ENCODE data around the gene KRTAP3-3. TPM values are rescaled to one million over a fixed set of nuclear protein-coding genes. Genes with fewer than 3 reads are reported as not detected.

Gene KRTAP3-3
- total RNA-seq, 1 experiment from 2014 or later = not detected

DNA sequence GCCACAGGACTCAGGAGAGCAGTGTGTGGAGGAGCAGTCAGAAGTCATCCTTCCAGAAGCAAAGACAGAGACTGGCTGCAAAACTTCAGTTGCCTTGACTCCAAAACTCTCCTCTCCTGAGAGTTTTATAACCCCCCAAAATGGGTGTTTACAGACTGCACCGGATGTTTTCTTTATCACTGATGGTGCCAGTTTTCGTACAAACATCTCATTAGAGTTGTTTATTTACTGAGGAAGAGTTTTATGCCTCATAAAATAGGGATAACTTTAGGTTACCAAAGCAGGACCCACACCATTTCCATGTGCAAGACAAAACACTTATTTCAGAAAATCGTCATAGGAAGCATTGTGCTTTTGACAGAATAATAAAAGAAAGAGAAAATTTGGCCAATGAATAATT lies 9.7 kb downstream of the KRTAP3-3 start, which contains the start of gene KRT40:
KRT40 (minus strand) TSS at position 101 of the 400 bp plus-strand sequence; CDS start at position 48, 53 bp downstream.
- WGBS (ENCODE audit: extremely low coverage, insufficient read length, low lambda C conversion rate) = no CpG with 5 or more reads among the region's 3 CpGs
- H2BK12ac ChIP-seq (ENCODE audit: insufficient read length, low read depth, low read length) = no peak within 1 kb of the TSS
- no peak within 1 kb of the TSS for H2BK5ac ChIP-seq (ENCODE audit: insufficient read length, low read length)
- no peak within 1 kb of the TSS; a peak in 1 of 7 replicates for H3K27ac Mint-ChIP-seq
- no peaks in the 10 kb centered on the region for H4K20me1 ChIP-seq (ENCODE audit: control insufficient read depth, insufficient read depth, insufficient read length)
- H3K27ac ChIP-seq (ENCODE audit: insufficient read length, low read depth, low read length) = no peak within 1 kb of the TSS
- H3K9ac ChIP-seq (ENCODE audit: extremely low read depth, insufficient read length, low read length) = no peak within 1 kb of the TSS
- no peak within 1 kb of the TSS for H2AFZ ChIP-seq (ENCODE audit: low read length)
- no peak within 1 kb of the TSS for H4K91ac ChIP-seq (ENCODE audit: insufficient read length, low read depth, low read length)
- DNase-seq = no peak
- H3K4me2 ChIP-seq (ENCODE audit: insufficient read depth, insufficient read length, low read length) = no peak within 1 kb of the TSS
- H3K36me3 Mint-ChIP-seq (ENCODE audit: insufficient read depth in 1 of 3, low read depth in 3 of 3) = no peaks in the 10 kb centered on the region
- no peaks in the 10 kb centered on the region for H3K27me3 ChIP-seq (ENCODE audit: insufficient read depth, low read length)
- H3K18ac ChIP-seq (ENCODE audit: insufficient read length, low read depth, low read length) = no peak within 1 kb of the TSS
- H3K4me1 Mint-ChIP-seq = peaks cover 11 to 14% of the 10 kb centered on the region in 2 experiments
- H2AK5ac ChIP-seq (ENCODE audit: insufficient read length, low read length) = no peak within 1 kb of the TSS
- no peaks in the 10 kb centered on the region; the same call in 1 of the 2 replicates for H3K4me1 ChIP-seq (ENCODE audit: insufficient read depth, low read length)
- no peak within 1 kb of the TSS for H2BK120ac ChIP-seq (ENCODE audit: low read depth, low read length, poor library complexity, severe bottlenecking)
- no peaks in the 10 kb centered on the region for H3K9me3 ChIP-seq (ENCODE audit: control insufficient read depth, low read depth, low read length)
- no peak within 1 kb of the TSS for H4K5ac ChIP-seq (ENCODE audit: insufficient read length, low read depth, low read length)
- no peak within 1 kb of the TSS for H3K56ac ChIP-seq (ENCODE audit: insufficient read length, low read depth, low read length)
- H3K4ac ChIP-seq (ENCODE audit: low read depth, low read length) = no peak within 1 kb of the TSS
- no peak within 1 kb of the TSS for H2BK20ac ChIP-seq (ENCODE audit: low read depth, low read length, poor library complexity, severe bottlenecking)
- peaks cover 3% of the 10 kb centered on the region for H3K27me3 Mint-ChIP-seq (ENCODE audit: low read depth)
- H3K79me1 ChIP-seq (ENCODE audit: insufficient read depth, low read depth, low read length, poor library complexity, severe bottlenecking) = no peaks in the 10 kb centered on the region
- no peak within 1 kb of the TSS for H2BK15ac ChIP-seq (ENCODE audit: low read depth, low read length)
- H3K14ac ChIP-seq (ENCODE audit: insufficient read depth, low read length) = no peak within 1 kb of the TSS; the same call in 1 of the 2 replicates
- no peak within 1 kb of the TSS for H3K23ac ChIP-seq (ENCODE audit: insufficient read length, low read depth, low read length)
- no peaks in the 10 kb centered on the region for H3K79me2 ChIP-seq (ENCODE audit: insufficient read depth, low read length)
- H3T11ph ChIP-seq (ENCODE audit: low read length) = no peak within 1 kb of the TSS
- TF ChIP-seq, protein P1, sequence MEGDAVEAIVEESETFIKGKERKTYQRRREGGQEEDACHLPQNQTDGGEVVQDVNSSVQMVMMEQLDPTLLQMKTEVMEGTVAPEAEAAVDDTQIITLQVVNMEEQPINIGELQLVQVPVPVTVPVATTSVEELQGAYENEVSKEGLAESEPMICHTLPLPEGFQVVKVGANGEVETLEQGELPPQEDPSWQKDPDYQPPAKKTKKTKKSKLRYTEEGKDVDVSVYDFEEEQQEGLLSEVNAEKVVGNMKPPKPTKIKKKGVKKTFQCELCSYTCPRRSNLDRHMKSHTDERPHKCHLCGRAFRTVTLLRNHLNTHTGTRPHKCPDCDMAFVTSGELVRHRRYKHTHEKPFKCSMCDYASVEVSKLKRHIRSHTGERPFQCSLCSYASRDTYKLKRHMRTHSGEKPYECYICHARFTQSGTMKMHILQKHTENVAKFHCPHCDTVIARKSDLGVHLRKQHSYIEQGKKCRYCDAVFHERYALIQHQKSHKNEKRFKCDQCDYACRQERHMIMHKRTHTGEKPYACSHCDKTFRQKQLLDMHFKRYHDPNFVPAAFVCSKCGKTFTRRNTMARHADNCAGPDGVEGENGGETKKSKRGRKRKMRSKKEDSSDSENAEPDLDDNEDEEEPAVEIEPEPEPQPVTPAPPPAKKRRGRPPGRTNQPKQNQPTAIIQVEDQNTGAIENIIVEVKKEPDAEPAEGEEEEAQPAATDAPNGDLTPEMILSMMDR (conservative IDR thresholded peaks at IDR 0.05) = no peak
- H3K9me3 Mint-ChIP-seq = peaks cover 0 to 5% of the 10 kb centered on the region in 2 experiments; a peak in 2 of 5 replicates
- H4K8ac ChIP-seq (replicated peaks; ENCODE audit: insufficient read length, low read depth, low read length) = no peak within 1 kb of the TSS
- H3K4me3 Mint-ChIP-seq = no peak within 1 kb of the TSS
- no peaks in the 10 kb centered on the region for H3K23me2 ChIP-seq (ENCODE audit: insufficient read length, low read depth, low read length, poor library complexity, severe bottlenecking)

Measured in H9 (cell line).